Trophoblast cell (in vitro differentiated cells and primary cell): ENCODE results near the gene JARID2.

Experiments used
- DNase-seq, 2 donors: peaks; one replicate each; pipeline ENCODE4 v3.0.0-alpha.2; 2016
- H2AFZ ChIP-seq: 2 replicates; pipeline ENCODE4 v1.6.1; 2013; ENCODE audit warnings: low read length, moderate library complexity, mild to moderate bottlenecking; ENCODE audit not compliant: insufficient read depth, poor library complexity
- H2AK5ac ChIP-seq: 2 replicates; pipeline ENCODE4 v1.6.1; 2013; ENCODE audit warnings: mild to moderate bottlenecking, low read length
- H2BK120ac ChIP-seq: 2 replicates; pipeline ENCODE4 v1.6.1; 2013; ENCODE audit warnings: low read length, mild to moderate bottlenecking, moderate library complexity; ENCODE audit not compliant: insufficient read depth, poor library complexity
- H2BK12ac ChIP-seq: 2 replicates; pipeline ENCODE4 v1.6.1; 2013; ENCODE audit warnings: mild to moderate bottlenecking, low read length, moderate library complexity
- H2BK5ac ChIP-seq: 2 replicates; pipeline ENCODE4 v1.6.1; 2013; ENCODE audit warnings: low read length, low read depth, moderate library complexity, mild to moderate bottlenecking; ENCODE audit not compliant: poor library complexity
- H3K14ac ChIP-seq: 2 replicates; pipeline ENCODE4 v1.6.1; 2013; ENCODE audit warnings: mild to moderate bottlenecking, low read length
- H3K18ac ChIP-seq: 2 replicates; pipeline ENCODE4 v1.6.1; 2013; ENCODE audit warnings: mild to moderate bottlenecking, low read length
- H3K23ac ChIP-seq: 2 replicates; pipeline ENCODE4 v1.6.1; 2013; ENCODE audit warnings: low read length
- H3K27ac ChIP-seq: 2 replicates; pipeline ENCODE4 v1.5.1; 2013; ENCODE audit warnings: low read depth, mild to moderate bottlenecking, inconsistent platforms, low read length, moderate library complexity
- H3K27me3 ChIP-seq: 2 replicates; pipeline ENCODE4 v1.6.1; 2013; ENCODE audit warnings: inconsistent platforms, mild to moderate bottlenecking, low read length, moderate library complexity; ENCODE audit not compliant: insufficient read depth
- H3K36me3 ChIP-seq, 2 experiments: 1 replicate in 1 of 2; 2 replicates in 1 of 2; pipeline ENCODE4 v1.6.1; 2013; ENCODE audit warnings: low read length in 2 of 2, mild to moderate bottlenecking in 2 of 2, moderate library complexity in 1 of 2; ENCODE audit not compliant: insufficient read depth in 2 of 2, control insufficient read depth in 1 of 2
- H3K4ac ChIP-seq: 2 replicates; pipeline ENCODE4 v1.6.1; 2013; ENCODE audit warnings: low read depth, mild to moderate bottlenecking, low read length, moderate library complexity
- H3K4me1 ChIP-seq, 2 experiments: 1 replicate in 1 of 2; 2 replicates in 1 of 2; pipeline ENCODE4 v1.6.1; 2013; ENCODE audit warnings: low read length in 2 of 2, mild to moderate bottlenecking in 2 of 2, moderate library complexity in 1 of 2; ENCODE audit not compliant: insufficient read depth in 2 of 2, control insufficient read depth in 1 of 2
- H3K4me2 ChIP-seq: 2 replicates; pipeline ENCODE4 v1.6.1; 2013; ENCODE audit warnings: inconsistent platforms, mild to moderate bottlenecking, low read length, moderate library complexity
- H3K4me3 ChIP-seq: 2 replicates; pipeline ENCODE4 v1.5.1; 2013; ENCODE audit warnings: mild to moderate bottlenecking, low read depth, low read length, inconsistent platforms
- H3K79me1 ChIP-seq: one replicate; pipeline ENCODE4 v1.6.1; 2013; ENCODE audit warnings: low read length
- H3K79me2 ChIP-seq: 2 replicates; pipeline ENCODE4 v1.6.1; 2013; ENCODE audit warnings: low read length, mild to moderate bottlenecking; ENCODE audit not compliant: control insufficient read depth, insufficient read depth, poor library complexity
- H3K9ac ChIP-seq: 2 replicates; pipeline ENCODE4 v1.6.1; 2013; ENCODE audit warnings: mild to moderate bottlenecking, low read length
- H3K9me3 ChIP-seq: 2 replicates; pipeline ENCODE4 v1.6.1; 2013; ENCODE audit warnings: low read depth, mild to moderate bottlenecking, control low read depth, inconsistent platforms, low read length; ENCODE audit not compliant: insufficient read depth
- H4K12ac ChIP-seq: 2 replicates; pipeline ENCODE4 v1.6.1; 2013; ENCODE audit warnings: low read depth, mild to moderate bottlenecking, low read length, moderate library complexity
- H4K8ac ChIP-seq: 2 replicates; pipeline ENCODE4 v1.6.1; 2013; ENCODE audit warnings: low read depth, mild to moderate bottlenecking, low read length, moderate library complexity
- H4K91ac ChIP-seq: one replicate; pipeline ENCODE4 v1.6.1; 2013; ENCODE audit warnings: low read depth, mild to moderate bottlenecking, low read length, moderate library complexity
- WGBS: extraction: QIAGEN DNeasy Blood & Tissue Kit; methylation state at CpG from one replicate; pipeline ENCODE4 v1.1.7; 2013; ENCODE audit warnings: missing lambda C conversion rate; ENCODE audit not compliant: insufficient read length, insufficient coverage; ENCODE audit errors: extremely low coverage; 5-methylcytosine and 5-hydroxymethylcytosine counted together

JARID2 gene

GRCh38 chr6:15384901-15385300 lies 139.0 kb downstream of the JARID2 start:
- Histone ChIP-seq H4K12ac (no peak overlapping the region), H3K4me3 (no peak overlapping the region), H3K79me2 (no peaks in the 10 kb centered on the region), H2BK120ac (no peak overlapping the region), H3K9ac (no peak overlapping the region), H4K91ac (no peak overlapping the region), H4K8ac (no peak overlapping the region), H3K23ac (no peak overlapping the region), H3K4ac (no peak overlapping the region), H3K4me2 (no peak overlapping the region), H3K18ac (no peak overlapping the region), H3K27me3 (no peaks in the 10 kb centered on the region), H3K4me1 (peaks cover 0 to 9% of the 10 kb centered on the region in 2 experiments), H2BK5ac (no peak overlapping the region), H3K36me3 (no peaks in the 10 kb centered on the region), H3K9me3 (no peaks in the 10 kb centered on the region), H2AK5ac (no peak overlapping the region), H3K79me1 (no peaks in the 10 kb centered on the region), H2BK12ac (no peak overlapping the region), H2AFZ (no peak overlapping the region), H3K14ac (no peak overlapping the region), H3K27ac (no peak overlapping the region)
- DNase-seq = no peak
- WGBS = no CpG with 5 or more reads among the region's 4 CpGs

GRCh38 chr6:15385521-15385920 lies 139.7 kb downstream of the JARID2 start:
- no peak overlapping the region for H3K27ac ChIP-seq
- H3K18ac ChIP-seq = no peak overlapping the region
- no peak overlapping the region for H2AK5ac ChIP-seq
- H2BK120ac ChIP-seq = no peak overlapping the region
- no peak overlapping the region for H4K8ac ChIP-seq
- H3K4me1 ChIP-seq = peaks cover 0 to 12% of the 10 kb centered on the region in 2 experiments
- no peaks in the 10 kb centered on the region for H3K36me3 ChIP-seq
- no peaks in the 10 kb centered on the region for H3K79me2 ChIP-seq
- no peaks in the 10 kb centered on the region for H3K9me3 ChIP-seq
- no peak overlapping the region for H3K4ac ChIP-seq
- no peak overlapping the region for H2BK12ac ChIP-seq
- H2AFZ ChIP-seq = no peak overlapping the region
- DNase-seq = no peak
- no peak overlapping the region for H3K4me2 ChIP-seq
- no peak overlapping the region for H2BK5ac ChIP-seq
- no peak overlapping the region for H4K91ac ChIP-seq
- H3K9ac ChIP-seq = no peak overlapping the region
- H3K14ac ChIP-seq = no peak overlapping the region
- H4K12ac ChIP-seq = no peak overlapping the region
- no peaks in the 10 kb centered on the region for H3K27me3 ChIP-seq
- H3K79me1 ChIP-seq = no peaks in the 10 kb centered on the region
- H3K4me3 ChIP-seq = no peak overlapping the region
- no peak overlapping the region for H3K23ac ChIP-seq
- WGBS = no CpG with 5 or more reads among the region's 6 CpGs

- H4K91ac ChIP-seq = no peak overlapping the region
- H3K79me1 ChIP-seq = no peaks in the 10 kb centered on the region
- H3K79me2 ChIP-seq = no peaks in the 10 kb centered on the region
- H3K9ac ChIP-seq = no peak overlapping the region
- no peak overlapping the region for H4K8ac ChIP-seq
- no peaks in the 10 kb centered on the region for H3K9me3 ChIP-seq
- no peak overlapping the region for H2BK120ac ChIP-seq
- no peak overlapping the region for H3K18ac ChIP-seq
- DNase-seq = no peak
- no peak overlapping the region for H3K27ac ChIP-seq
- no peak overlapping the region for H2BK12ac ChIP-seq
- H2AK5ac ChIP-seq = no peak overlapping the region
- H3K36me3 ChIP-seq = no peaks in the 10 kb centered on the region
- peaks cover 0 to 12% of the 10 kb centered on the region in 2 experiments for H3K4me1 ChIP-seq
- no peak overlapping the region for H2AFZ ChIP-seq
- H4K12ac ChIP-seq = no peak overlapping the region
- H3K4ac ChIP-seq = peak overlapping the region; percentile 19
- H3K14ac ChIP-seq = no peak overlapping the region
- no peak overlapping the region for H2BK5ac ChIP-seq
- H3K27me3 ChIP-seq = no peaks in the 10 kb centered on the region
- no peak overlapping the region for H3K23ac ChIP-seq
- H3K4me3 ChIP-seq = no peak overlapping the region
- H3K4me2 ChIP-seq = no peak overlapping the region
- WGBS = no CpG with 5 or more reads among the region's 7 CpGs
Observed at GRCh38 chr6:15386110-15386755, 140.4 kb downstream of the JARID2 start.

- no peak overlapping the region for H2BK120ac ChIP-seq
- H4K12ac ChIP-seq = no peak overlapping the region
- no peak overlapping the region for H2BK5ac ChIP-seq
- H4K8ac ChIP-seq = no peak overlapping the region
- H3K9me3 ChIP-seq = no peaks in the 10 kb centered on the region
- no peak overlapping the region for H3K4me2 ChIP-seq
- H3K18ac ChIP-seq = no peak overlapping the region
- H3K36me3 ChIP-seq = no peaks in the 10 kb centered on the region
- H3K79me2 ChIP-seq = no peaks in the 10 kb centered on the region
- no peak overlapping the region for H3K14ac ChIP-seq
- H2AK5ac ChIP-seq = no peak overlapping the region
- no peak overlapping the region for H3K4me3 ChIP-seq
- no peaks in the 10 kb centered on the region for H3K79me1 ChIP-seq
- no peak overlapping the region for H2BK12ac ChIP-seq
- no peak overlapping the region for H4K91ac ChIP-seq
- no peak overlapping the region for H3K27ac ChIP-seq
- H3K23ac ChIP-seq = no peak overlapping the region
- H3K4me1 ChIP-seq = peaks cover 0 to 12% of the 10 kb centered on the region in 2 experiments
- H3K27me3 ChIP-seq = no peaks in the 10 kb centered on the region
- WGBS = no CpG with 5 or more reads among the region's 3 CpGs
- DNase-seq = no peak
- H2AFZ ChIP-seq = no peak overlapping the region
- no peak overlapping the region for H3K9ac ChIP-seq
- no peak overlapping the region for H3K4ac ChIP-seq
Observed at GRCh38 chr6:15386756-15387112, 140.9 kb downstream of the JARID2 start.
